HUES6 (cell line): Measurements from ENCODE around the gene ADAP1.
A peak's percentile ranks its signal among the peaks of the same experiment; 100 is the strongest.
"Not testable (repeated sequence)": the region's sequence is repeated elsewhere in the genome, so short reads cannot be mapped to it uniquely, and the experiment has no call there.

Experiments
- H3K27ac ChIP-seq: 2 replicates; pipeline ENCODE4 v1.7.0; 2013; ENCODE audit warnings: low read depth, mild to moderate bottlenecking, low read length, inconsistent platforms
- H3K27me3 ChIP-seq: 2 replicates; pipeline ENCODE4 v1.6.1; 2013; ENCODE audit warnings: low read length; ENCODE audit not compliant: control insufficient read depth, insufficient read depth
- H3K36me3 ChIP-seq: 2 replicates; pipeline ENCODE4 v1.6.1; 2013; ENCODE audit warnings: low read length; ENCODE audit not compliant: control insufficient read depth, insufficient read depth
- H3K4me1 ChIP-seq: 2 replicates; pipeline ENCODE4 v1.6.1; 2013; ENCODE audit warnings: low read length; ENCODE audit not compliant: control insufficient read depth, insufficient read depth
- H3K4me3 ChIP-seq: 2 replicates; pipeline ENCODE4 v1.5.1; 2013; ENCODE audit warnings: low read depth, low read length
- H3K9ac ChIP-seq: one replicate; pipeline ENCODE4 v1.6.1; 2013; ENCODE audit warnings: mild to moderate bottlenecking, low read length
- H3K9me3 ChIP-seq: 2 replicates; pipeline ENCODE4 v1.6.1; 2013; ENCODE audit warnings: low read depth, low read length; ENCODE audit not compliant: control insufficient read depth, insufficient read depth

ADAP1 gene

GRCh38 chr7:960269-960871 lies 5.9 kb upstream of the ADAP1 start:
- Histone ChIP-seq H3K27ac (no peak overlapping the region), H3K9ac (no peak overlapping the region), H3K4me1 (peaks cover 5% of the 10 kb centered on the region; the same call in 1 of the 2 replicates)

DNA sequence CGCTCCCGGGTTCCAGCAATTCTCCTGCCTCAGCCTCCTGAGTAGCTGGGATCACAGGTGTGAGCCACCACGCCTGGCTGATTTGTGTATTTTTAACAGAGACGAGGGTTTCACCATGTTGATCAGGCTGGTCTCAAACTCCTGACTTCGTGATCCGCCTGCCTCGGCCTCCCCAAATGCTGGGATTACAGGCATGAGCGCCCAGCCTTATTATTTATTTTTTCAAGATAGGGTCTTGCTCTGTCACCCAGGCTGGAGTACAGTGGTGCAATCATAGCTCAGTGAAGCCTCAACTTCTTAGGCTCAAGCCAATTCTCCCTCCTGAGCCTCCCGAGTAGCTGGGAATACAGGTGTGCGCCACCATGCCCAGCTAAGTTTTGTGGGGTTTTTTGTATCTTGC lies 5.3 kb upstream of the ADAP1 start:
- H3K9me3 ChIP-seq, H3K4me3 ChIP-seq, H3K36me3 ChIP-seq, H3K4me1 ChIP-seq, H3K27ac ChIP-seq, H3K9ac ChIP-seq: not testable (repeated sequence)
- H3K27me3 ChIP-seq = peaks cover 13% of the 10 kb centered on the region

More at GRCh38 chr7:960269-960871, 5.9 kb upstream of the ADAP1 start:
- Histone ChIP-seq H3K9me3 (no peaks in the 10 kb centered on the region), H3K4me3 (no peak overlapping the region), H3K27me3 (peaks cover 7% of the 10 kb centered on the region), H3K36me3 (no peaks in the 10 kb centered on the region)

GRCh38 chr7:959271-959670 lies 4.8 kb upstream of the ADAP1 start:
- peaks cover 5% of the 10 kb centered on the region; the same call in 1 of the 2 replicates for H3K4me1 ChIP-seq

GRCh38 chr7:958221-959200 lies 4.0 kb upstream of the ADAP1 start:
- no peaks in the 10 kb centered on the region for H3K36me3 ChIP-seq
- no peak overlapping the region for H3K9ac ChIP-seq
- H3K4me3 ChIP-seq = no peak overlapping the region
- H3K9me3 ChIP-seq = no peaks in the 10 kb centered on the region
- peaks cover 18% of the 10 kb centered on the region for H3K27me3 ChIP-seq
- peaks cover 5% of the 10 kb centered on the region; the same call in 1 of the 2 replicates for H3K4me1 ChIP-seq
- no peak overlapping the region for H3K27ac ChIP-seq

More at GRCh38 chr7:959271-959670, 4.8 kb upstream of the ADAP1 start:
- Histone ChIP-seq H3K9me3 (no peaks in the 10 kb centered on the region), H3K27ac (no peak overlapping the region), H3K4me3 (no peak overlapping the region), H3K27me3 (peaks cover 14% of the 10 kb centered on the region), H3K36me3 (no peaks in the 10 kb centered on the region), H3K9ac (no peak overlapping the region)

GRCh38 chr7:957418-958220 lies 3.1 kb upstream of the ADAP1 start:
- H3K9ac ChIP-seq = no peak overlapping the region
- H3K36me3 ChIP-seq = no peaks in the 10 kb centered on the region

DNA sequence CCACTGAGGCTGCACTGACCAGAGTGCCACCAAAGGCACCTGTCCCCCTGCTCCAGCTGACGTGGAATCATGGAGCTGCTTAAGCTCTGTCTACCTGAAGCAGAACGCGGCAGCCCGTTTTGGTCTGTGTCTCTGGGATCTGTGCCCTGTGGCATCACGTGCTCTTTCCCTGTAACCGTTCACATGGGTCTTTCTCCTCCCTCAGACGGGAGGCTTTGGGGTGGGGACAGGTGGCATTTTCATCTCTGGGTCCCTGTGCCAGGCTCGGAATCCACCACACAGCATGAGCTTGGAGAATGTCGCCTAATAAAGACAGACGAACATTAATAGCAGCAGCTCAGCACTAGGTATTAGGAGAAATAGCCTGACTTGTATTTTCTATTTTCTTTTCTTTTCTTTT lies 1.6 kb upstream of the ADAP1 start:
- no peak overlapping the region for H3K4me3 ChIP-seq
- H3K9ac ChIP-seq = no peak overlapping the region
- peaks cover 5% of the 10 kb centered on the region; the same call in 1 of the 2 replicates for H3K4me1 ChIP-seq
- H3K27me3 ChIP-seq = peaks cover 33% of the 10 kb centered on the region
- H3K27ac ChIP-seq = no peak overlapping the region
- H3K36me3 ChIP-seq = no peaks in the 10 kb centered on the region
- no peaks in the 10 kb centered on the region for H3K9me3 ChIP-seq

More at GRCh38 chr7:957418-958220, 3.1 kb upstream of the ADAP1 start:
- no peak overlapping the region for H3K4me3 ChIP-seq
- peaks cover 5% of the 10 kb centered on the region; the same call in 1 of the 2 replicates for H3K4me1 ChIP-seq
- peaks cover 27% of the 10 kb centered on the region for H3K27me3 ChIP-seq
- no peaks in the 10 kb centered on the region for H3K9me3 ChIP-seq
- H3K27ac ChIP-seq = no peak overlapping the region

DNA sequence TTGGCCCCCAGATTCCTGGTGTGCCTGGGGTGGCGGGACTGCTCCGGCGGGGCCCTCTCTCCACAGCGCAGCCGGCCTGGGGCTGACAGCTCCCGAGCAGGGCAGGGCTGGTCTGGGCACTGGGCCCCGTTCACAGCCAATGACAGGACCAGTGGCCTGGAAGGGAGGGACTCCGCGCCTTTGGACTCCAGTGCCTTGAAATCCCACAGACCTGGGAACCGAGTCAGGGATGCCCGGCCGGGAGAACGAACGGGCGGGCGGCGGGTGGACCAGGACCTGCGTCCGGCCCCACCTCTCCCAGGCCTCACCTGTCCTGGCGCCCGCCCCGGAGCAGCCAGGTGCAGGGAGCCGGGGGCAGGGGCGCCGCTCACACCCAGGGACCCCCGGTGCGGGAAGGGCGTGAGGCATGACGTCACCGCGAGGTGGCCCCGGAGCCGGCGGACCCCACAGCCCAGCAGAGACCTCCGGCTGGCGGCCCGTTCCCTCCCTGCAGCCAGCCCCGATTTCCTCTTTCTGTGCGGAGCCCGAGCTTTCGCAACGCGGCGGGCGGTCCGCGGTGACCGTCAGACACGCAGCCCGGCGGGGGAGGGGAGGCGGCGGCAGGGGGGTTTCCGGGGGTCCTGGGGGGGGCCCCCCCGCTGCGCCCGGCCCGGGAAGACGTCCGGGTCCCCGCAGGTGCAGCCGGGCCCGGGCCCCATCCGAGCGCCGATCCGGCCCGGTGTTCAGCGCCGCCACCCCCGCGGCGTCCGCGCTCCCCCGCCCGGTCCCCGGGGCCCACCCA lies 743 bp downstream of the ADAP1 start:
- Histone ChIP-seq H3K27ac (no peak overlapping the region), H3K27me3 (peaks cover 33% of the 10 kb centered on the region), H3K9ac (no peak overlapping the region), H3K36me3 (no peaks in the 10 kb centered on the region), H3K4me3 (peak overlapping the region; percentile 67), H3K4me1 (peaks cover 7% of the 10 kb centered on the region), H3K9me3 (no peaks in the 10 kb centered on the region)

- Histone ChIP-seq H3K36me3 (no peaks in the 10 kb centered on the region), H3K27ac (no peak overlapping the region), H3K9me3 (no peaks in the 10 kb centered on the region), H3K4me1 (peaks cover 7% of the 10 kb centered on the region), H3K4me3 (peak overlapping the region; percentile 67; the same call in 1 of the 2 replicates), H3K9ac (no peak overlapping the region), H3K27me3 (peaks cover 33% of the 10 kb centered on the region)
Measured at GRCh38 chr7:952548-953441, 1.7 kb downstream of the ADAP1 start.

DNA sequence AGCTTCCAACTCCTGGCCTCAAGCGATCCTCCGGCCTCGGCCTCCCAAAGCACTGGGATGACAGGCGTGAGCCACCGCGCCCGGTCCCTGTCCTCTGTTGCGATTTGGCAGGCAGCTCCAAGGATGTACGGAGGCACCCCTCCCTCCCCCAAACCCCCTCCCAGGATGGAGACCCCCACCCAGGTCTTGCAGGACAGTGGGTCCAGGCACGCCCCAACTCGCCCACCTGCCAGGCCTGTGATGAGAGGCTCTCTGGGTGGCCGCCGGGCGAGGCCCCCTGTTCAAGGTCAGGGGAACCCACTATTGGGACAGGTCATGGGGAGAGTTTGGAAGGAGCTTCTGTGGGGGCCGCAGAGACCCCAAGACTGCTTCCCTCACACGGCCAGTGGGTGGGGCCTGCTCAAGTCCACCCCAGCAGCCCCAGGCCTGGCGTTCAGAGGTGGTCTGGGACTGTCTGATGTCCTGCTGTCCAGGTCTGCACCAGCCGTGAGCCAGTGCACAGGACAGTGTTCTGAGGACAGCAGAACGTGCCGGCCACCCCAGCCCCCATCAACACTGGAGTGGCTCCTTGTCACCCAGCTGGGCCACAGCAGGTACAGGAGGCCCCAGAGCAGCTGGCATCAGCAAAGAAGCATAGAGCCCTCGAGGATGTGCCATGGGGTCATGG lies 2.5 kb downstream of the ADAP1 start:
- Histone ChIP-seq H3K9ac (no peak overlapping the region), H3K27ac (no peak overlapping the region), H3K4me3 (no peak overlapping the region), H3K9me3 (no peaks in the 10 kb centered on the region), H3K36me3 (no peaks in the 10 kb centered on the region), H3K4me1 (peaks cover 7% of the 10 kb centered on the region; the same call in 1 of the 2 replicates), H3K27me3 (peaks cover 33% of the 10 kb centered on the region)
